MM.1S (cell line): ENCODE measurements around the gene APBB2.
A peak's percentile ranks its signal among the peaks of the same experiment; 100 is the strongest.

ENCODE experiments used
- DNase-seq: peaks from one replicate; pipeline ENCODE4 v3.0.0-alpha.2; 2015
- H2AFZ ChIP-seq: fragments of 300-600 bp; sonication (generic); 2 replicates; pipeline ENCODE4 v1.6.0; 2016; ENCODE audit warnings: antibody characterized with exemption, low read length
- H3F3A ChIP-seq: fragments of 300-600 bp; sonication (generic); 2 replicates; pipeline ENCODE4 v1.6.1; 2016; ENCODE audit warnings: mild to moderate bottlenecking, antibody characterized with exemption, low read length, moderate library complexity, mixed read lengths; ENCODE audit not compliant: insufficient read depth
- H3K27ac ChIP-seq: fragments of 300-600 bp; sonication (generic); 2 replicates; pipeline ENCODE4 v1.5.1; 2016; ENCODE audit warnings: mild to moderate bottlenecking, low read length
- H3K27me3 ChIP-seq: fragments of 300-600 bp; sonication (generic); replicated peaks from 2 replicates; pipeline ENCODE4 v1.6.0; 2016; ENCODE audit warnings: low read length; ENCODE audit not compliant: insufficient read depth
- H3K36me3 ChIP-seq: fragments of 300-600 bp; sonication (generic); replicated peaks from 2 replicates; pipeline ENCODE4 v1.6.1; 2016; ENCODE audit warnings: mild to moderate bottlenecking, low read length, mixed read lengths; ENCODE audit not compliant: insufficient read depth
- H3K4me1 ChIP-seq: fragments of 300-600 bp; sonication (generic); 2 replicates; pipeline ENCODE4 v1.6.1; 2016; ENCODE audit warnings: low read length, mixed read lengths
- H3K4me2 ChIP-seq: fragments of 300-600 bp; sonication (generic); 2 replicates; pipeline ENCODE4 v1.6.0; 2016; ENCODE audit warnings: low read depth, low read length
- H3K4me3 ChIP-seq: fragments of 300-600 bp; sonication (generic); 2 replicates; pipeline ENCODE4 v1.5.1; 2016; ENCODE audit warnings: low read length, mixed read lengths
- H3K79me2 ChIP-seq: fragments of 300-600 bp; sonication (generic); 2 replicates; pipeline ENCODE4 v1.6.1; 2016; ENCODE audit warnings: mixed run types, low read length, mixed read lengths
- H3K9ac ChIP-seq: fragments of 300-600 bp; sonication (generic); 2 replicates; pipeline ENCODE4 v1.6.1; 2016; ENCODE audit warnings: low read length, mixed read lengths
- H3K9me2 ChIP-seq: fragments of 300-600 bp; sonication (generic); replicated peaks from 2 replicates; pipeline ENCODE4 v1.6.1; 2016; ENCODE audit warnings: mild to moderate bottlenecking, low read length, mixed read lengths; ENCODE audit not compliant: insufficient read depth
- H3K9me3 ChIP-seq: fragments of 300-600 bp; sonication (generic); replicated peaks from 2 replicates; pipeline ENCODE4 v1.6.1; 2016; ENCODE audit warnings: mild to moderate bottlenecking, low read length, mixed read lengths; ENCODE audit not compliant: insufficient read depth
- H4K20me1 ChIP-seq: fragments of 300-600 bp; sonication (generic); 2 replicates; pipeline ENCODE4 v1.6.1; 2016; ENCODE audit warnings: mild to moderate bottlenecking, low read length, moderate library complexity, mixed read lengths; ENCODE audit not compliant: insufficient read depth
- CTCF ChIP-seq: fragments of 300-600 bp; sonication (generic); IDR thresholded peaks from 2 replicates; pipeline ENCODE4 v1.5.1; 2016; ENCODE audit warnings: antibody characterized with exemption, low read length, mixed read lengths
- EZH2 ChIP-seq: fragments of 300-600 bp; sonication (generic); optimal IDR thresholded peaks from 2 replicates; pipeline ENCODE3; 2017; ENCODE audit warnings: low read depth, mild to moderate bottlenecking, antibody characterized with exemption, low read length, mixed read lengths
- EZH2phosphoT487 ChIP-seq: fragments of 300-600 bp; sonication (generic); IDR thresholded peaks from 2 replicates; pipeline ENCODE4 v1.6.1; 2018; ENCODE audit warnings: antibody characterized with exemption, low read length

Gene APBB2

GRCh38 chr4:41176340-41176739 is 38.0 kb downstream of the APBB2 start:
- Histone ChIP-seq H3K27me3 (no peaks in the 10 kb centered on the region), H3K27ac (no peak overlapping the region), H4K20me1 (no peaks in the 10 kb centered on the region), H3K4me1 (peaks cover 8% of the 10 kb centered on the region), H3K79me2 (no peaks in the 10 kb centered on the region), H3K9ac (no peak overlapping the region), H3K9me2 (no peaks in the 10 kb centered on the region), H2AFZ (no peak overlapping the region), H3F3A (no peaks in the 10 kb centered on the region), H3K9me3 (no peaks in the 10 kb centered on the region), H3K4me2 (no peak overlapping the region), H3K36me3 (no peaks in the 10 kb centered on the region), H3K4me3 (no peak overlapping the region)
- no peak for DNase-seq
- TF ChIP-seq EZH2phosphoT487: no peak

GRCh38 chr4:41175794-41176193 is 38.5 kb downstream of the APBB2 start:
- Histone ChIP-seq H3K9ac (no peak overlapping the region), H3K4me3 (no peak overlapping the region), H3K36me3 (no peaks in the 10 kb centered on the region), H3K79me2 (no peaks in the 10 kb centered on the region), H3F3A (no peaks in the 10 kb centered on the region), H4K20me1 (no peaks in the 10 kb centered on the region), H3K9me3 (no peaks in the 10 kb centered on the region), H3K9me2 (no peaks in the 10 kb centered on the region), H3K4me1 (peaks cover 8% of the 10 kb centered on the region), H2AFZ (no peak overlapping the region), H3K27me3 (no peaks in the 10 kb centered on the region), H3K4me2 (no peak overlapping the region), H3K27ac (no peak overlapping the region)
- no peak for TF ChIP-seq EZH2phosphoT487
- no peak for TF ChIP-seq EZH2
- TF ChIP-seq CTCF: no peak
- no peak for DNase-seq

- TF ChIP-seq EZH2phosphoT487 (no peak), CTCF (no peak), EZH2 (no peak)
- H3K79me2 ChIP-seq: no peaks in the 10 kb centered on the region
These were observed 39.9 kb downstream of the APBB2 start for GRCh38 chr4:41174444-41174843.

GRCh38 chr4:41172786-41173185 is 41.6 kb downstream of the APBB2 start:
- peak overlapping the region; percentile 25 for H3K4me2 ChIP-seq
- H3K4me1 ChIP-seq: peaks cover 8% of the 10 kb centered on the region
- no peak overlapping the region; the same call in 1 of the 2 replicates for H3K27ac ChIP-seq
- H3K79me2 ChIP-seq: no peaks in the 10 kb centered on the region
- no peaks in the 10 kb centered on the region for H3K9me2 ChIP-seq
- H4K20me1 ChIP-seq: no peaks in the 10 kb centered on the region
- no peaks in the 10 kb centered on the region for H3K9me3 ChIP-seq
- H2AFZ ChIP-seq: no peak overlapping the region
- H3K27me3 ChIP-seq: no peaks in the 10 kb centered on the region
- H3K4me3 ChIP-seq: no peak overlapping the region
- H3K9ac ChIP-seq: no peak overlapping the region
- no peak for TF ChIP-seq EZH2
- TF ChIP-seq EZH2phosphoT487: no peak
- no peak for TF ChIP-seq CTCF
- no peaks in the 10 kb centered on the region for H3F3A ChIP-seq
- no peak for DNase-seq
- H3K36me3 ChIP-seq: no peaks in the 10 kb centered on the region

More at GRCh38 chr4:41174444-41174843, 39.9 kb downstream of the APBB2 start:
- no peak overlapping the region for H2AFZ ChIP-seq
- DNase-seq: no peak
- H3K4me1 ChIP-seq: peaks cover 8% of the 10 kb centered on the region
- no peaks in the 10 kb centered on the region for H3K9me2 ChIP-seq
- no peak overlapping the region for H3K4me2 ChIP-seq
- H3F3A ChIP-seq: no peaks in the 10 kb centered on the region
- H4K20me1 ChIP-seq: no peaks in the 10 kb centered on the region
- H3K9ac ChIP-seq: no peak overlapping the region
- no peak overlapping the region for H3K27ac ChIP-seq
- H3K36me3 ChIP-seq: no peaks in the 10 kb centered on the region
- no peaks in the 10 kb centered on the region for H3K27me3 ChIP-seq
- H3K4me3 ChIP-seq: no peak overlapping the region
- no peaks in the 10 kb centered on the region for H3K9me3 ChIP-seq
